Fibroblast of skin of abdomen (primary cell): ENCODE results near the gene TBCD.
A peak's percentile ranks its signal among the peaks of the same experiment; 100 is the strongest.

Source experiments
- DNase-seq: peaks from one replicate; pipeline ENCODE4 v3.0.0-alpha.2; 2013

The TBCD gene

GRCh38 chr17:82872591-82873520 is 121.0 kb downstream of the TBCD start:
- no peak for DNase-seq

DNA sequence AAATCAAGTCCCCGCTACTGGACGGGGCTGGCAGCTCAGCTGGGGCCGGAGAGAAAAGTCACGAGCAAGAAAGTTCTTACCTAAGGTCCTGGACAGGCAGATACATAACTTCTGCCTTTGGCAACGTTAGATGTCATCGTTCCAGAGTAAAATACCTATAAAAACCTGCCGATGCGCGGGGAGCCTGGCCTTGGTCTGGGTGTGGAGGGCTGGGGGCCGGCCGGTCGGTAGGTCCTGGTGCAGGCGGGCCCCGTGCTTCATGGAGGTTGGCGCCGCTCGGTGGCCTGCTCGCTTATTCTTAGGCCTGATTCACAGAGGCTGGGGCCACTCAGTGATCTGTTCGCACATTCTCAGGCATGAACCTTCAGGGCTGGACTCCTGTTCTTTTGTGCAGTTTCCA is 121.7 kb downstream of the TBCD start:
- no peak for DNase-seq

DNA sequence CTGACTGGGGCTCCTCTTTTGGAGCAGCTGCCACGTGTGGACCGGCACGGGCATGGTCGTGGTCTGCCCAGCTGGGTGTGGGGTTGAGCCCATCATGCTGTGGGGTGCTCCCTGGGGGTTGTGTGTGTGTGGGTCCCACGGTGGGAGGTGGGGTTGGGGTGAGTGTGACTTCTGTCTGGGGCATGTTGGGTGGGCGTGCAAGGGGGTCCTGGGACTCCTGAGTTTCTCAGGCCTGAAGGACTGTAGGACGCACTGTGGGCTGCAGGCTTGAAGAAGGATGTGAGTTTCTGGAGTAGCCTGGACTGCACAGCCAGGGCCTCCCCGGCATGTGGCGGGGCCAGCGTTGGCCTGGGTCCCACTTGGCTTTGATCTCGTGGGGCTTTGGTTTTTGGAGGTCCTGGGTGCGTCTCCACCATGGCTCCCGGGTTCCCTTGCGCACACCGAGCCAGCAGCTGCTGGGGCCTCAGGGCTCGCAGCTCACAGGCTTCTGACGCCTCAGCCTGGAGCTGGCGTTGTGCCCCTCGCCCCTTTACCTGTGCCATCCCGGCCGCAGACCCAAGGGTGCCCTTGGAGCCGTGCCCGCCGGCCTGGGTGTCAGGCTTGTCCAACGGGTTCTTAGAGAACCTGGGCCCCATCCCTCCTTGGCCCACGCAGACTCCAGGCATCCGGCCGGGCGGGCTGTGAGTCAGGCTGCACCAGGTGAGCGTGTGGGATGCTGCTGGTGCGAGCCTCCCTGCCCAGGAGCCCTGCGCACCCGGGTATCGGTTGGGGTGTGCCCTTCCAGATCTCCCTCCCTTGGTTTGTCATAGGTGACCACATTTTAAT is 122.4 kb downstream of the TBCD start:
- no peak for DNase-seq

DNA sequence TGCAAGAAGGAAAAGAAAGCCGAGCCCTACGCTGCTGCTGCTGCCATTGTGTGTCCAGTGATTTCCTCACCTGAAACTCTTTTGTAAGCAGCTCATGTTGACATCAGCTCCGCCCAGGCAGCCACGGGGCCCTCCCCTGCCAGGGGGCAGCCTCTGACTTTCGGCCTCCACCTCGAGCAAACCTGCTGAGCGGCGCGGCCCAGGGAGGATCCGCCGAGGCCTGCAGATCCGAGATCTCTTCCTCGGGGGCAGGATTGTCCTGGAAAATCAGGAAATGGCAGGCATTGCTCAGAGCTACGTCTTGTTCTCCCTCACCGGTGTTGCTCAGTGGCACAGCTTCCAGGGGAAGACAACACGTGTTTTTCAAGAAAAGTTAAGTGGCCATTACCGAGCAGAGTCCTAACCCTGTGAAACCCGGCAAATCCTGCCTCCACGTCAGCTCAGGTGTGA is 123.6 kb downstream of the TBCD start:
- DNase-seq, result no peak

DNA sequence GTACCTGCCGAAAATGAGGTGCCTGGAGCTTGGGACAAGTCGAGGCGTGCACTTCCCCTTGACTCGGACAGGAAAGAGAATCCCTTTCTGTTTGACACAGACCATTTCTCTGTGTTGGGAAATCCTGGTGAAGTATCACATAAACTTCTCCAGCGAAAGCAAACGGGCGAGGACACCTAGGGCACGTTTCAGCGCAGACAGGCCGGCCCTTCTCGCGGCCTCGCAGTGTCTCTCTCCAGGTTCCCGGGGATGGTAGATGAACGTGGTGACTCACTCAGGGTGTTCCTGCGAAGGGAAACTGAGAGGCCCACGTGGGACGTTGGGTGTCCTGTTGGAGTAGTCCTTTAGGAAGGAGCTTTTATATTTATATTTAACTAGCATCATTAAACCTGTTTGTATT is 124.3 kb downstream of the TBCD start:
- DNase-seq, result no peak

- peak; percentile 65 for DNase-seq
Measured at GRCh38 chr17:82876602-82877379, 124.9 kb downstream of the TBCD start.

GRCh38 chr17:82878527-82878926 is 126.7 kb downstream of the TBCD start:
- no peak for DNase-seq

DNA sequence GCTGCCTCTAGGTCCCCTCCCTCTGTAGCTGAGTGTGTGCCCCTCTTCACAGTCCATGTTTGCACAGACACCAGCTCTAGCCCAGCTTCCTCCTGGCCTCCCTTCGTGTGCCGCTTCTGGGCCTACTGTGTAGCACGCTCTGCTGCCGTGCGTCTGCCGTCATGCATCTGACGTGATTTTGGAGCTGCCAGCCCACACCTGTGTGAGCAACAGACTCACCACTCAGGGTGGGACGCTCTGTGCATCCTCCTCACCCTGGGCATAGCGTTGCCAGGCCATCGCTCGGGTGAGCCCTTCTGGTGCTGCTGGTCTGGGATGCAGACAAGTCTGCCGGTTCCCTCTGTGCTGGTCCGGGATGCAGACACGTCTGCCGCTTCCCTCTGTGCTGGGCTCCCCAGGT is 127.4 kb downstream of the TBCD start:
- no peak for DNase-seq

DNA sequence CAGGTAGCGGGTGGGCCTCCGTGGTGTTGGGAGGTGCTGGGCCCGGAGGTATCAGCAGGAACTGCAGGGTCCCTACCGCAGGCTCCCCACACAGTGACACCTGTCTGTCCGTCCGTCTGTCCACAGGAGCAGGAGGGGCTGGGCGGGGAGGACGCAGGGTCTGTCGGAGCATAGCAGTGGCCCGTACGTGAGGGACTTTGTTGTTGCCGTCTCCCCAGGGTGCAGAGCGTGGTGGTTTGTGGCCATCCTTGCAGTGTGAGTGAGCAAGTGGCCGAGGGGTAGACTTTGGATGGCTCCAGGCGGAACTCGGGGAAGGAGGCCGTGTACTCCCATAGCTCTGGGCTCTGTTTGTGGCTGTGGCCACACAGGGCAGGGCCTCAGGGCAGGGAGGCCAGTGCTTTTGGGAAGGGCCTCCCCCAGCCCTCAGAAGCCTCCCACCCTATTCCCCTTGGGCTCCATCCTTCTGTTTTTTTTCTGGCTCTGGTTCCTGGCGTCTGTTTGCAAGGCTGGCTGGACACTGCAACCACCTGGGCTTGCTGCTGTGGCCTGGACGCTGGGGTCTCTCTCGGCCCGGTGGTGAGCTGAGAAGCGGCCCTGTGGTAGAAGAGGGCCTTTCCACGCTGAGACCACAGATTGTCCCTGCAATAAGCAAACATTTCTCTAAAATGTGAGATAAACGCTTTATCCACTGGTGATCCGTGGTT is 128.9 kb downstream of the TBCD start:
- DNase-seq, result no peak

DNA sequence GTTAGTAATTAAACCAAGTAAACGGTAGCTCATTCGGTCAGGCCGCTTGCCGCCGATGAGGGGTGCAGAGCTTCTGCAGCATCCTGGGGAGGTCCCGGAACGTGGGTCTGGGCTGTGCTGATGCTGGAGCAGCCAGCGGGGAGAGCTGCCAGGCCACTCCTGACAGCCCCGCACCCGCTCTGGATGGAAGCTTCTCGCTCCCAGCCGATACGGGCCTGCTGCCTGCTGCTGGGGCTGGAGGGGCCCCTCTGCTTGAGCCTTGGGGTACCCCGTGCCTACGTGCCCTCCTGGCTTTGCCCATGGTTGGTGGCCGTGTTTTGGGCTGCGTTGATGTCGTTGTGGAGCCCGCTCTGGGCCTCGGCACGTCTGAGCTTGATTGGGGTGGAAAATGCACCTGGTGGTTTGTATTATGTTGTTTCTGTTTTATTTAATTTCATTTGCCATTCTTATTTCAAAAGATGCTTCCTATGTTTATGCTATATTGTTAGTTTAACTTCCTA is 129.5 kb downstream of the TBCD start:
- DNase-seq, result no peak

DNA sequence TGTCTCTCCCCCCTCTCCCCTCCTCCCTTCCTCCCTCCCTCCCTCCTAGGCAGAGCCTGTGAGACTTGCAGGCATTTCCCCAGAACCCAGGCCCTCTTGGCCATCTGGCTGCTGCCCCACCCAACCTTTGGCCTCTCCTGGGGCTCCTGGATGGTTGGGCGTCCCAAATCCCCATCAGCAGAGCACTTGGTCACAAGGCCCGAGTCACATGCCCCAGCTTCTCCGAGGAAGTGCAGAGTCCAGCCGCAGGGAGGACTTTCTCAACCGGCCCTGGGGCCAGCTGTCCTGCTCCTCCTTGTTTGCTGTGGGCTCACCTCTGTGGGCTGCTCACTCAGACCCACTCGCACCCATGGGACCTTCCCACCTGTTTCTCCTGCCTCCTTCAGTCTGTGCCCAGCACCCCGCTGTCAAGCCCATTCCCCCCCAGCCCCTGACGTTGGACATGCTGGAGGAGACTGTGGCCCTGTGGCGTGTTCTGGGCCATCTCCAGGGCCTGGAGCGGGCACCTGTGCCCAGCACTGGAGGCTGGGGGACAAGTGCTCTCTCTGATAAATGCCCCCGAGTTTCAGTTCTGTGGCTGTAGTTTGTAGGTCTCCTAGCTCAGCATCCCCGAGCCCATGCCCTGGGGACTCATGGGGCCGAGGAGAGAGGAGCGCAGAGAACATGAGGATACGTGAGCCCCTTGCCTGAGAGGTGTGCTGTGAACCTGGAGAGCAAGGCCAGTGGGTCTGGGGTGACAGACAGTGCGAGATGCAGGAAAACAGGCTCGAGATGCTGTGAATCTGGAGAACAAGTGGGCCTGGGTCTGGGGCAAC is 130.2 kb downstream of the TBCD start:
- no peak for DNase-seq

DNA sequence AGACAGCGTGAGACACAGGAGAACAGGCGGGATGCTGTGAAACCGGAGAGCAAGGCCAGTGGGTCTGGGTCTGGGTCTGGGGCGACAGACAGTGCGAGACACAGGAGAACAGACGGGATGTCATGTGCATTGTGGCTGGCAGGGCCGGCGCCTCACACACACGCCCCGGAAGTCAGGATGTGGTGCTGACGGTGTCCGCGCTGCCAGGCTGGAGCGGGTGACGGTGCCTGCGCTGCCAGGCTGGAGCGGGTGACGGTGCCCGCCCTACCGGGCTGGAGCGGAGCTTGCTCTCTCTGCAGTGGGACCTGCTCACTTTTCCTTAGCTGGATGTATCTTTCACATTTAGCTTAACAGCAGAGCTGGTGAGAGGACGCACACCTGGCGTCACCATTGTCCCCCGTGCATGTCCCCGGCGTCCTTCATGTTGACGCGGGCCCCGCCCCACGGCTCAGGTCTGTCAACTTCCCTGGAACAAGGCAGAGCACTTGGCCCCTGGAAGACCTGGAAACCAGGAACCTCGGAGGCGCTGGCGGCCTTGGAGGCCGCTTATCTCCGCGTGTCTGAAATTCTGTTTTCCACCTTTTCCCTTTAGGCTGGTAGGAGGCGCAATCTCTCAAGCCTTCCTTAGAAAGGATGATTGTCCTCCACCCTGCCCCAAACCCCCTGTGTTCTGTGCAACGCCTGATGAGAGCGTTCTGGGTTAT is 131.0 kb downstream of the TBCD start:
- no peak for DNase-seq

- DNase-seq, result no peak
Measured at GRCh38 chr17:82883419-82884031, 131.7 kb downstream of the TBCD start.

DNA sequence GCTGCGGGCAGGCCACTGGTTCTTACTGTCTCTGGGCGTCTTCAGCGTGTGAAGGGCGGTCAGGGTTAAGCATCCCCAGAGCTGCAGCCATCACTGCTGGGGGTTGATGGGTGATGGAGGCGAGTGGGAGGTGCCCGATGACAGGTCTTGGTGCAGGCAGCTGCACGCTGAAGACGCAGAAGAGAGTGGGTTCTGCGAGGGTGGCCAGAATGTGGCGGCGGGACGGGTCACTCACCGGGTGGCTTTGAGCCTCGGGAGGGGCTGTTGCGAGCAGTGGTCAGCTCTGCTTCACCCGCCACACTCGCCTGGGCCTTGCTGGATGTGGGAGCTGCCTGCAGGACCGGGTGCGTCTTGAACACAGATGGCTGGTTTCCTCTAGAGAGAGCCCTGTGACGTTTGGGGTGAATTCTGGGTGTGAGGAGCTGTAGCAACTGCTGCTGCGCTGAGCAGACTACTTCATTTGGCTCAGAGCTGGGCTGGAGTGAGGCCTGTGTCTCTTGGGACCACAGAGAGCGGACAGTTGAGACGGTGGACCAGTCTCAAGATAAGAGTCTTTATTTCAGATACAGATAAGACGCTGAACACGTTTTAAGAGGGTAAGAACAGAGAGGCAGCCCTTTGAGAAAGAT is 132.6 kb downstream of the TBCD start:
- no peak for DNase-seq

GRCh38 chr17:82884970-82885353 is 133.1 kb downstream of the TBCD start:
- no peak for DNase-seq

DNA sequence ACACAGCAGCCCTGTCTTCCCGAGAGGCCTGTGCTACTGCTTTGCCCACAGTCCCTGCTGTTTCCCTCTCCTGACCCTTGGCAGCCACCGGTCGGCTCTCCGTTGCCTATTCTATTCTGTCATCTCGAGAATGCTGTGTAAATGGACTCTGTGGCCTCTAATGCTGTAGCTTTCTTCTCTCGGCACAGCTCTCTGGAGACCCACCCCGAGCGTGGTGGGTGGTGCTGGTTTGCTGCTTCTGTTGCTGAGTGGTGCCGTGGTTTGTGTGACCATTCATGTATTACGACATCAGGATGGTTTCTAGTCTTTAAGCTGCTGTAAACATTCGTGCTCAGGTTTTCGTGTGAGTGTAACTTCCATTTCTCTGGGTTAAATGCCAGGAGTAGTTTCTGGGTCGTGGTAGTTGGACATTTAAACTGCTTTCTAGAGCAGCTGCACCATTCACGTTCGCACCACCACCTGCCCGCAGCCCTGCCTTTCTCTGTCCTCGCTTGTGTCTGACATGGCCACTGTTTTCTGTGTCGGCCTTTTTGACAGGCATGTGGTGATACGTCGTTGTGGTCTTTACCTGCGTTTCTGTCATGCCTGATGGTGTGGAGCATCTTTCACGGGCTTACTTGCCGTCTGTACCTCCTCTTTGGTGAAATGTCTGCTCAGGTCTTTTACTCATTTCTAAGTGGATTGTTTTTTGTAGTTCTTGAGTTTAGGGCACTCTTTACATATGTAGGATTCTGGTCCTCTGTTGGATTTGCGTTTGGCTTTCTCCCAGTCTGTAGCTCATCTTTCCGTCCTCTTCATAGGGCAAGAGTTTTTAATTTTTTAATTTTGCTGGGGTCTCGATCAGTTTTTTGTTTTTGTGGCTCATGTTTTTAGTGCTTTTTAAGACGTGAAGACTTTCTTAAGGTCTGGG is 135.6 kb downstream of the TBCD start:
- no peak for DNase-seq

GRCh38 chr17:82888583-82889495 is 137.0 kb downstream of the TBCD start:
- no peak for DNase-seq
